Hematopoietic multipotent progenitor cell treated with erythropoietin and hydrocortisone succinate and interleukin-3 and kit ligand, for 8 days (in vitro differentiated cells): ENCODE data around the gene ITGAD.

Experiments
- DNase-seq: peaks from one replicate; pipeline ENCODE4 v3.0.0-alpha.2; 2015

The ITGAD gene

GRCh38 chr16:31365131-31365865, 27.8 kb upstream of the ITGAD start:
- no peak for DNase-seq

- no peak for DNase-seq
These were observed 25.3 kb upstream of the ITGAD start for GRCh38 chr16:31367853-31368252.

- DNase-seq, result no peak
These were observed 22.1 kb upstream of the ITGAD start for GRCh38 chr16:31371008-31371407.

GRCh38 chr16:31371619-31372484, 21.3 kb upstream of the ITGAD start:
- DNase-seq, result no peak

- DNase-seq, result no peak
These were observed 19.9 kb upstream of the ITGAD start for GRCh38 chr16:31373235-31373634.

DNA sequence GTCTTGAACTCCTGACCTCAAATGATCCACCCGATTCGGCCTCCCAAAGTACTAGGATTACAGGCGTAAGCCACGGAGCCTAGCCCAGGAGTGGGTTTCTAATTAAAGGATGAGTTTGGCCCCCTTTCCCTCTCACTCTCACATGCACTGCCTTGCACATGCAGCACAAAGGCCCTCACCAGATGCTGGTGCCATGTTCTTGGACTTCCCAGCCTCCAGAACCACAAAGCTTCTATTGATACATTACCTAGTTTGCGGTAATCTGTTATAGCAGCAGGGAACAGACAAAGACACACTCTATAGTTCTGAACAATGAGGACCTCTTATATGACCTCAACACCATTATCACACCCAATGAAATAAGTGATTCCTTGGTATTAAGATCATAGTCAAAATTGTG, 17.9 kb upstream of the ITGAD start:
- no peak for DNase-seq

GRCh38 chr16:31376705-31377104, 16.4 kb upstream of the ITGAD start:
- DNase-seq, result no peak

- no peak for DNase-seq
These were observed 15.8 kb upstream of the ITGAD start for GRCh38 chr16:31377210-31377903.

GRCh38 chr16:31380201-31380600, 12.9 kb upstream of the ITGAD start:
- DNase-seq, result no peak

GRCh38 chr16:31382485-31383161, 10.5 kb upstream of the ITGAD start:
- peak; percentile 45 for DNase-seq

GRCh38 chr16:31385680-31386079, 7.5 kb upstream of the ITGAD start:
- no peak for DNase-seq

- no peak for DNase-seq
These were observed 6.8 kb upstream of the ITGAD start for GRCh38 chr16:31386157-31386984.

GRCh38 chr16:31388535-31388934, 4.6 kb upstream of the ITGAD start:
- no peak for DNase-seq

- no peak for DNase-seq
These were observed 2.6 kb upstream of the ITGAD start for GRCh38 chr16:31390504-31391041.

DNA sequence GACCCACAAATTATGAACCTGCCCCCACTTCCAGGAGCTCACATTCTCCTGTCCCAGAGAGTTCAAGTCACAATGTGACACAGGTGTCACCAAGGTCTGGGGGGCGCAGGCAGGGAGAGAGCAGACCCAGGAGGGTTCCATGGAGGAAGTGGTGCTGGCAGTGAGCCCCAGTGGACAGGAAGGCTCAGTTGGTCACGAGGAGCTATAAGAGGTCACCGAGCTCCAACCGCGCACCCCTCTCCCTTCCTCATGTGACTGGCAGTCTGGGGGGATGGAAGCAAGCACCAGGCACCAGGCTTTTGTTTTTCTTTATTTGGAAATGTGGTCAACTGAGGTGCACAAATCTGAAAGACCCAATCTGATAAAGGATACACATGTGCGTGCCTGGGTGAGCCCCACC, 2.5 kb downstream of the ITGAD start:
- DNase-seq, result no peak

- no peak for DNase-seq
These were observed 4.0 kb downstream of the ITGAD start for GRCh38 chr16:31397096-31397660.

GRCh38 chr16:31397701-31398100, 4.6 kb downstream of the ITGAD start:
- DNase-seq, result no peak

GRCh38 chr16:31400191-31400590, 7.1 kb downstream of the ITGAD start:
- no peak for DNase-seq

DNA sequence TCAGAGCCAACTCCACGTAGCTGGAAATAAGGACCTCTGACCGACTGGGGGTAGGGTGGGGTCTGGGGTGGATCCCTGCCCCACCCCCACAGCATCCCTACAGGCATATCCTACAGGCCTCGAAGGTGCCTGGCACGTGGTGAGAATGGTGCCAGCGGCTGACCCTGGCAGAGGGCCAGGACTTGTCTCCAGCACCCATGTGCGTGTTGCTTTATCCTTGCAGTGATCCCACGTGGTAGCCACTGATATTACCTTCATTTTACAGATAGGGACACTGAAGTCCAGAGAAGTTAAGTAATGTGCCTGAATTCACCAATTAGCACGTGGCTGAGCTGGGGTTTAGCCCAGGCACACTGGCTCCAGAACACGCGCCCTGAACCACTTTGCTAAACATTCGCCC, 8.3 kb downstream of the ITGAD start:
- no peak for DNase-seq

GRCh38 chr16:31402687-31403086, 9.6 kb downstream of the ITGAD start:
- no peak for DNase-seq

GRCh38 chr16:31403590-31404352, 10.6 kb downstream of the ITGAD start:
- no peak for DNase-seq
